ENCODE results near the gene SUSD4. TPM values are rescaled to one million over a fixed set of nuclear protein-coding genes. Genes with fewer than 3 reads are reported as not detected.

The SUSD4 gene
- total RNA-seq, 2 experiments from 2014 or later: 13.0 to 13.8 TPM

DNA sequence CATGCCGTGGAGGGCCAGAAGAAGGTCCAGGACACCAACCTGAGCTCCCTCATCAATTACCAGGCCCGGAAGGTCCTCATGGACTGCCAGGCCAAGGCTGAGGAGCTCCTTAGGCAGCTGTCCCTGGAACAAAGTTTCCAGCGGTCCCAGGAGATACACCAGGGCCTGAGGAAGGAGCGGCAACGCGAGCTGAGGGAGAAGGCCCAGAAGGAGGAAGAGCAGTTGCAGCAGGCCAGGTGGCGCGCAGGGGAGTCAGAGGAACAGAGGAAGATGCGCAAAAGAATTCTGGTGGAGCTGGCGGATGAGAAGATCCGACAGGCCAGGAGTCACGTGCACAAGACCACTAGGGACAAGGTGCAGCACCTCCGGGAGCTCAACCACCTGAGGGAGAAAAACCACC is 30.7 kb upstream of the SUSD4 start:
- H3K9me3 ChIP-seq (ENCODE audit: control insufficient read depth in 1 of 2, insufficient read depth in 1 of 2, low read length in 2 of 2): peaks cover 0 to 11% of the 10 kb centered on the region in 2 experiments
- no peaks in the 10 kb centered on the region for H3K36me3 ChIP-seq (ENCODE audit: insufficient read depth, low read length)
- TF ChIP-seq, protein P1, sequence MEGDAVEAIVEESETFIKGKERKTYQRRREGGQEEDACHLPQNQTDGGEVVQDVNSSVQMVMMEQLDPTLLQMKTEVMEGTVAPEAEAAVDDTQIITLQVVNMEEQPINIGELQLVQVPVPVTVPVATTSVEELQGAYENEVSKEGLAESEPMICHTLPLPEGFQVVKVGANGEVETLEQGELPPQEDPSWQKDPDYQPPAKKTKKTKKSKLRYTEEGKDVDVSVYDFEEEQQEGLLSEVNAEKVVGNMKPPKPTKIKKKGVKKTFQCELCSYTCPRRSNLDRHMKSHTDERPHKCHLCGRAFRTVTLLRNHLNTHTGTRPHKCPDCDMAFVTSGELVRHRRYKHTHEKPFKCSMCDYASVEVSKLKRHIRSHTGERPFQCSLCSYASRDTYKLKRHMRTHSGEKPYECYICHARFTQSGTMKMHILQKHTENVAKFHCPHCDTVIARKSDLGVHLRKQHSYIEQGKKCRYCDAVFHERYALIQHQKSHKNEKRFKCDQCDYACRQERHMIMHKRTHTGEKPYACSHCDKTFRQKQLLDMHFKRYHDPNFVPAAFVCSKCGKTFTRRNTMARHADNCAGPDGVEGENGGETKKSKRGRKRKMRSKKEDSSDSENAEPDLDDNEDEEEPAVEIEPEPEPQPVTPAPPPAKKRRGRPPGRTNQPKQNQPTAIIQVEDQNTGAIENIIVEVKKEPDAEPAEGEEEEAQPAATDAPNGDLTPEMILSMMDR (IDR thresholded peaks at IDR 0.05): no peak
- H3K36me3 Mint-ChIP-seq (ENCODE audit: low read depth): no peaks in the 10 kb centered on the region
- CTCF ChIA-PET: no interaction called here
- ATAC-seq (ENCODE audit: poor library complexity) (no peak), DNase-seq (no peak)
- no peaks in the 10 kb centered on the region for H3K4me1 Mint-ChIP-seq (ENCODE audit: low read depth)
- H3K27ac ChIP-seq (ENCODE audit: low read depth in 1 of 2, low read length in 2 of 2): no peak overlapping the region
- H3K9me3 Mint-ChIP-seq: no peaks in the 10 kb centered on the region
- H3K27ac Mint-ChIP-seq: no peak overlapping the region
- no peak overlapping the region for H3K4me3 Mint-ChIP-seq
- H3K27me3 Mint-ChIP-seq: peaks cover 42% of the 10 kb centered on the region
- peaks cover 18 to 26% of the 10 kb centered on the region in 2 experiments for H3K27me3 ChIP-seq (ENCODE audit: control insufficient read depth in 1 of 2, insufficient read depth in 2 of 2, low read length in 2 of 2)
- POLR2A ChIA-PET: no interaction called here
- intact Hi-C loops (cut with DNase I, micrococcal nuclease): no loop called here
- no peak overlapping the region for H3K4me3 ChIP-seq (ENCODE audit: low read length)
- H3K4me1 ChIP-seq (ENCODE audit: insufficient read depth, low read length): peaks cover 13% of the 10 kb centered on the region

DNA sequence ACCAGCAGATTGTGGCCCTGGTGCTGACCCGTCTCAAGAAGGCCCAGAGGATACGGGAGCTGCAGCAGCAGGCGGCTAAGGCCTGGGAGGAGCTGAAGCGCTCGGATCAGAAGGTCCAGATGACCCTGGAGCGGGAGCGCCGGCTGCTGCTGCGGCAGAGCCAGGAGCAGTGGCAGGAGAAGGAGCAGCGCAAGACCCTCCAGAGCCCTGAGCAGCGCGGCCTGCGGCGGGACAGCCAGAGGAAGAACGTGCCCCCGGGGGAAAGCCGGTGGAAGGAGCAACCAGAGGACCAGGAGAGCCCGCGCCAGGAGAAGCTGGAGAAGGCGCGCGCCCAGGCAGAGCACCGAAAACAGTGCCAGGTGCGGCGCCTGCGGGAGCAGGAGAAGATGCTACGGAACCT is 30.3 kb upstream of the SUSD4 start:
- Mint-ChIP-seq H3K9me3 (no peaks in the 10 kb centered on the region), H3K36me3 (ENCODE audit: low read depth) (no peaks in the 10 kb centered on the region), H3K4me3 (no peak overlapping the region), H3K27ac (no peak overlapping the region), H3K4me1 (ENCODE audit: low read depth) (no peaks in the 10 kb centered on the region), H3K27me3 (peaks cover 46% of the 10 kb centered on the region)
- ATAC-seq (ENCODE audit: poor library complexity): no peak
- H3K27me3 ChIP-seq (ENCODE audit: control insufficient read depth in 1 of 2, insufficient read depth in 2 of 2, low read length in 2 of 2): peaks cover 18 to 26% of the 10 kb centered on the region in 2 experiments
- H3K4me1 ChIP-seq (ENCODE audit: insufficient read depth, low read length): peaks cover 13% of the 10 kb centered on the region
- ChIA-PET CTCF (no interaction called here), POLR2A (no interaction called here)
- intact Hi-C loops (cut with DNase I, micrococcal nuclease): no loop called here
- peaks cover 0 to 11% of the 10 kb centered on the region in 2 experiments for H3K9me3 ChIP-seq (ENCODE audit: control insufficient read depth in 1 of 2, insufficient read depth in 1 of 2, low read length in 2 of 2)
- no peak overlapping the region for H3K4me3 ChIP-seq (ENCODE audit: low read length)
- DNase-seq: no peak
- TF ChIP-seq, protein P1 (IDR thresholded peaks at IDR 0.05): no peak
- no peak overlapping the region for H3K27ac ChIP-seq (ENCODE audit: low read depth in 1 of 2, low read length in 2 of 2)
- H3K36me3 ChIP-seq (ENCODE audit: insufficient read depth, low read length): no peaks in the 10 kb centered on the region

DNA sequence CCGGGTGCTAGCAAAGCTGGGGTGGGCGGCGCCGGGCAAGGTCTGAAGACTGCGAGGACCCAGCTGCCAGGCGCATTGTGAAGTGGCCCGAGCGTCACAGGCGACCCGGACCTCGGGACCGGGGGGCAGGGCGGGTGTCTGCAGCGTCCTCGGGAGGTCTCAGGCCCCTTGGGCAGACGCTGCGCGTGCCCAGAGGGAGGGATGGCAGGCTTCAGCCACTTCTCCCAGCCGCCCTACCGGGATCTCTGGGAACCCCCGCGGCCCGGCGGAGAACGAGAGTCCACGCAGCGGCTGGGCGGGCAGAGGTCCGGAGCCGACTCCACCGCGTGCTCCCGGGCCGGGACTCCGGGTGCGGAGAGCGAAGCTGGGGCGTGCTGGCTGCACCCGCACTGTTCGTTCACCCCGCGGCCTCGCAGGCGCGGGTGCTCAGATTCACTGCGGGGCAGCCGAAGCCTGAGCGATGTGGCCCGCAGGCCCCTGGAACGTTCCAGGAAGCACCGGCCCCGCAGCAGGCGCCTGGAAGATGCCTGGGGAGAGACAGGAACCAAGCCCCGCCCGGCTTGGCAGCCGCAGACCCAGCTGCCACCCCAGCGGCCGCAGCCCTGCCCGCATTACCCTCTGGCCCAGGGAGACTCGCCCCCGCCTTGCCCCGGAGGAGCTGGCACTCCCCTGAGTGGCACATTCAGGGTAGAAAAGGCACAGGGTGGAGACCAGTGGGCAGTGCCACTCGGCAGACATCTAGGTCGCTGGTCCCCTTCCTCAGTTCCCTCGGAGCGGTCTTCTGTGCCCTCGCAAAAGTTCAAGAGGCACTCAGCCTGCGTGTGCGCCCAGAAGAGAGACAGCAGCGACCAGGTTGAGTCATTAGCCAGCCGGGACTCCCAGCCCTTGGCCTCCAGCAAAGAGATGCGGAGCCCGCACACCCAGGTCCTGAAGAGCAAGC is 29.6 kb upstream of the SUSD4 start, which contains the start of gene CCDC185:
TSS of gene CCDC185 (plus strand) at position 141 of the 940 bp plus-strand sequence. CDS start at position 202, 61 bp downstream.
- H3K27me3 ChIP-seq (ENCODE audit: control insufficient read depth in 1 of 2, insufficient read depth in 2 of 2, low read length in 2 of 2): peaks cover 18 to 26% of the 10 kb centered on the region in 2 experiments
- no peak within 1 kb of the TSS for H3K27ac Mint-ChIP-seq
- H3K27me3 Mint-ChIP-seq: peaks cover 49% of the 10 kb centered on the region
- H3K4me3 Mint-ChIP-seq: peak within 1 kb of the TSS; percentile 1
- TF ChIP-seq, protein P1 (IDR thresholded peaks at IDR 0.05): no peak
- no peak within 1 kb of the TSS for H3K27ac ChIP-seq (ENCODE audit: low read depth in 1 of 2, low read length in 2 of 2)
- ATAC-seq (ENCODE audit: poor library complexity): peak; percentile 24
- H3K4me1 ChIP-seq (ENCODE audit: insufficient read depth, low read length): peaks cover 13% of the 10 kb centered on the region
- no peaks in the 10 kb centered on the region for H3K36me3 ChIP-seq (ENCODE audit: insufficient read depth, low read length)
- H3K9me3 Mint-ChIP-seq: no peaks in the 10 kb centered on the region
- CTCF ChIA-PET: no interaction called here
- H3K36me3 Mint-ChIP-seq (ENCODE audit: low read depth): no peaks in the 10 kb centered on the region
- intact Hi-C loops (cut with DNase I, micrococcal nuclease): no loop called here
- peak in 1 of 14 experiments; percentile 4 for DNase-seq
- peak within 1 kb of the TSS; percentile 29 for H3K4me3 ChIP-seq (ENCODE audit: low read length)
- no peaks in the 10 kb centered on the region for H3K4me1 Mint-ChIP-seq (ENCODE audit: low read depth)
- POLR2A ChIA-PET: no interaction called here
- peaks cover 0 to 11% of the 10 kb centered on the region in 2 experiments for H3K9me3 ChIP-seq (ENCODE audit: control insufficient read depth in 1 of 2, insufficient read depth in 1 of 2, low read length in 2 of 2)
